H9 (cell line): ENCODE data around the gene ATAD2B. TPM values are rescaled to one million over a fixed set of nuclear protein-coding genes. Genes with fewer than 3 reads are reported as not detected.

Experiments
- DNase-seq: peaks from one replicate; pipeline ENCODE4 v3.0.0-alpha.2; 2017
- H2AFZ ChIP-seq: one replicate; pipeline ENCODE4 v1.6.1; 2013; ENCODE audit warnings: mild to moderate bottlenecking, low read length, control low read depth, moderate library complexity
- H2AK5ac ChIP-seq: 2 replicates; pipeline ENCODE4 v1.6.1; 2013; ENCODE audit warnings: low read length, control low read depth, mixed read lengths; ENCODE audit not compliant: insufficient read length
- H2BK120ac ChIP-seq: one replicate; pipeline ENCODE4 v1.6.1; 2013; ENCODE audit warnings: low read depth, mild to moderate bottlenecking, low read length, control low read depth, inconsistent platforms; ENCODE audit not compliant: poor library complexity, severe bottlenecking
- H2BK12ac ChIP-seq: 2 replicates; pipeline ENCODE4 v1.6.1; 2013; ENCODE audit warnings: low read length, control low read depth, mixed read lengths, low read depth; ENCODE audit not compliant: insufficient read length
- H2BK15ac ChIP-seq: 2 replicates; pipeline ENCODE4 v1.6.1; 2013; ENCODE audit warnings: low read depth, low read length, control low read depth
- H2BK20ac ChIP-seq: one replicate; pipeline ENCODE4 v1.6.1; 2013; ENCODE audit warnings: low read depth, mild to moderate bottlenecking, low read length, control low read depth, inconsistent platforms; ENCODE audit not compliant: poor library complexity, severe bottlenecking
- H2BK5ac ChIP-seq: 2 replicates; pipeline ENCODE4 v1.6.1; 2013; ENCODE audit warnings: low read length, control low read depth, mixed read lengths; ENCODE audit not compliant: insufficient read length
- H3K14ac ChIP-seq: 2 replicates; pipeline ENCODE4 v1.6.1; 2013; ENCODE audit warnings: low read length, control low read depth; ENCODE audit not compliant: insufficient read depth
- H3K18ac ChIP-seq: 2 replicates; pipeline ENCODE4 v1.6.1; 2013; ENCODE audit warnings: low read depth, mild to moderate bottlenecking, mixed read lengths, low read length, control low read depth; ENCODE audit not compliant: insufficient read length
- H3K23ac ChIP-seq: 2 replicates; pipeline ENCODE4 v1.6.1; 2013; ENCODE audit warnings: low read length, control low read depth, mixed read lengths, low read depth; ENCODE audit not compliant: insufficient read length
- H3K23me2 ChIP-seq: 2 replicates; pipeline ENCODE4 v1.6.1; 2013; ENCODE audit warnings: low read depth, mild to moderate bottlenecking, mixed read lengths, low read length, control low read depth; ENCODE audit not compliant: insufficient read length, poor library complexity, severe bottlenecking
- H3K27ac ChIP-seq: 2 replicates; pipeline ENCODE4 v1.5.1; 2013; ENCODE audit warnings: low read length, control low read depth, mixed read lengths, low read depth; ENCODE audit not compliant: insufficient read length
- H3K27me3 ChIP-seq: 2 replicates; pipeline ENCODE4 v1.6.1; 2013; ENCODE audit warnings: low read length, control low read depth, inconsistent platforms; ENCODE audit not compliant: insufficient read depth
- H3K4ac ChIP-seq: 2 replicates; pipeline ENCODE4 v1.6.1; 2013; ENCODE audit warnings: low read depth, mild to moderate bottlenecking, control low read depth, inconsistent platforms, low read length, moderate library complexity
- H3K4me1 ChIP-seq: 2 replicates; pipeline ENCODE4 v1.6.1; 2013; ENCODE audit warnings: low read length, control low read depth, inconsistent platforms; ENCODE audit not compliant: insufficient read depth
- H3K4me2 ChIP-seq: 2 replicates; pipeline ENCODE4 v1.6.1; 2013; ENCODE audit warnings: low read length, control low read depth, mixed read lengths; ENCODE audit not compliant: insufficient read length, insufficient read depth
- H3K56ac ChIP-seq: 2 replicates; pipeline ENCODE4 v1.6.1; 2013; ENCODE audit warnings: low read depth, mild to moderate bottlenecking, mixed read lengths, low read length, control low read depth; ENCODE audit not compliant: insufficient read length
- H3K79me1 ChIP-seq: 2 replicates; pipeline ENCODE4 v1.6.1; 2013; ENCODE audit warnings: low read depth, mild to moderate bottlenecking, moderate library complexity, low read length, control low read depth, inconsistent platforms; ENCODE audit not compliant: insufficient read depth, poor library complexity, severe bottlenecking
- H3K79me2 ChIP-seq: 2 replicates; pipeline ENCODE4 v1.6.1; 2013; ENCODE audit warnings: low read length, control low read depth, inconsistent platforms; ENCODE audit not compliant: insufficient read depth
- H3K9ac ChIP-seq: 2 replicates; pipeline ENCODE4 v1.6.1; 2013; ENCODE audit warnings: low read length, control low read depth, mixed read lengths; ENCODE audit not compliant: insufficient read length; ENCODE audit errors: extremely low read depth
- H3K9me3 ChIP-seq: one replicate; pipeline ENCODE4 v1.6.1; 2013; ENCODE audit warnings: low read depth, low read length, inconsistent platforms; ENCODE audit not compliant: control insufficient read depth
- H3T11ph ChIP-seq: one replicate; pipeline ENCODE4 v1.6.1; 2013; ENCODE audit warnings: mild to moderate bottlenecking, low read length, control low read depth, inconsistent platforms
- H4K20me1 ChIP-seq: one replicate; pipeline ENCODE4 v1.6.1; 2013; ENCODE audit not compliant: control insufficient read depth, insufficient read length, insufficient read depth
- H4K5ac ChIP-seq: 2 replicates; pipeline ENCODE4 v1.6.1; 2013; ENCODE audit warnings: low read depth, mild to moderate bottlenecking, mixed read lengths, low read length, control low read depth; ENCODE audit not compliant: insufficient read length
- H4K8ac ChIP-seq: replicated peaks from 2 replicates; pipeline ENCODE4 v1.6.1; 2013; ENCODE audit warnings: low read length, control low read depth, mixed read lengths, low read depth; ENCODE audit not compliant: insufficient read length
- H4K91ac ChIP-seq: 2 replicates; pipeline ENCODE4 v1.6.1; 2013; ENCODE audit warnings: low read depth, mild to moderate bottlenecking, moderate library complexity, mixed read lengths, low read length, control low read depth; ENCODE audit not compliant: insufficient read length
- H3K27ac Mint-ChIP-seq, 3 experiments: 2 replicates in 2 of 3; 3 replicates in 1 of 3; pipeline ENCODE4 v1.8.0; 2020 to 2021; ENCODE audit warnings: mixed read lengths in 3 of 3, mild to moderate bottlenecking in 1 of 3, moderate library complexity in 1 of 3
- H3K27me3 Mint-ChIP-seq: 2 replicates; pipeline ENCODE4 v1.8.0; 2021; ENCODE audit warnings: low read depth, mild to moderate bottlenecking, moderate library complexity, mixed read lengths
- H3K36me3 Mint-ChIP-seq, 3 experiments: 2 replicates in 2 of 3; 3 replicates in 1 of 3; pipeline ENCODE4 v1.8.0; 2020 to 2021; ENCODE audit warnings: low read depth in 3 of 3, mixed read lengths in 3 of 3; ENCODE audit not compliant: insufficient read depth in 1 of 3
- H3K4me1 Mint-ChIP-seq, 2 experiments: 2 replicates each; pipeline ENCODE4 v1.8.0; 2020; ENCODE audit warnings: mixed read lengths in 2 of 2
- H3K4me3 Mint-ChIP-seq, 2 experiments: 2 replicates in 1 of 2; 3 replicates in 1 of 2; pipeline ENCODE4 v1.8.0; 2020 to 2021; ENCODE audit warnings: mild to moderate bottlenecking in 2 of 2, mixed read lengths in 2 of 2, moderate library complexity in 1 of 2
- H3K9me3 Mint-ChIP-seq, 2 experiments: 2 replicates in 1 of 2; 3 replicates in 1 of 2; pipeline ENCODE4 v1.8.0; 2020; ENCODE audit warnings: mild to moderate bottlenecking in 2 of 2, mixed read lengths in 2 of 2, moderate library complexity in 1 of 2
- total RNA-seq: library from RNA; stranded (reverse); gene quantifications from 2 replicates; pipeline ENCODE4 v1.2.1, GENCODE V29; 2021
- TF ChIP-seq, protein P1 (sequence below): fragments of 200-600 bp; sonication (generic); conservative IDR thresholded peaks from 3 replicates; pipeline ENCODE4 v1.8.0; 2021; ENCODE audit warnings: antibody characterized with exemption, mild to moderate bottlenecking

ATAD2B gene
- total RNA-seq, 1 experiment from 2014 or later = 21.4 TPM

DNA sequence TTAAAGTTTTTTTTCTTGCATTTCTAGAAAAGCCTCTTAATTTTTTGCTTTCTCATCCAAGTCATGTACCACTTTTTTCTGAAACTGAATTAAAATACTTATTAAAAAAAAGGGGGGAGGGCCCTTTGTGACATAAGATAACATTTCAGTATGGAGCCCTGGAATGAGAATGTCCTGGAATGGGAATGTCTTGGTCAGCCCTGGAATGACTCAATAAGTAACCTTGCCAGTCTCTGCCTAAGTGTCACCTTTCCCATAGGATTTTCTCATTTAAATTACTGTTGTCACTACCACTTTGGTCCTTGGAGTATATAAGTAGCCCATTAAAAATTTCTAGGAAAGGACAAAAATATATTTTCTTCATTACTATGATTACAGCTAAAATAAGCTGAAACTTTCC, 18.1 kb upstream of the ATAD2B start:
- Histone ChIP-seq H4K8ac (no peak overlapping the region), H4K91ac (no peak overlapping the region), H3K18ac (no peak overlapping the region), H3K23ac (no peak overlapping the region), H2BK15ac (no peak overlapping the region), H2BK12ac (no peak overlapping the region), H3T11ph (no peak overlapping the region), H2BK20ac (no peak overlapping the region), H3K27ac (no peak overlapping the region), H3K9ac (no peak overlapping the region), H3K4me1 (no peaks in the 10 kb centered on the region), H3K56ac (no peak overlapping the region), H3K4ac (no peak overlapping the region), H3K79me2 (peaks cover 2% of the 10 kb centered on the region; the same call in 1 of the 2 replicates), H3K27me3 (no peaks in the 10 kb centered on the region), H2BK5ac (no peak overlapping the region), H3K23me2 (no peaks in the 10 kb centered on the region), H4K20me1 (no peaks in the 10 kb centered on the region), H4K5ac (no peak overlapping the region), H2BK120ac (no peak overlapping the region), H3K79me1 (no peaks in the 10 kb centered on the region), H3K9me3 (no peaks in the 10 kb centered on the region), H2AFZ (no peak overlapping the region), H2AK5ac (no peak overlapping the region), H3K14ac (no peak overlapping the region), H3K4me2 (no peak overlapping the region)
- H3K27me3 Mint-ChIP-seq = peaks cover 2% of the 10 kb centered on the region; the same call in 1 of the 2 replicates
- no peaks in the 10 kb centered on the region for H3K9me3 Mint-ChIP-seq
- H3K36me3 Mint-ChIP-seq = peaks cover 6 to 19% (median 13%) of the 10 kb centered on the region in 3 experiments; a peak in 6 of 7 replicates
- peak overlapping the region in 1 of 3 experiments; percentile 50; a peak in 1 of 7 replicates for H3K27ac Mint-ChIP-seq
- DNase-seq = no peak
- H3K4me1 Mint-ChIP-seq = peaks cover 24 to 30% of the 10 kb centered on the region in 2 experiments
- TF ChIP-seq, protein P1, sequence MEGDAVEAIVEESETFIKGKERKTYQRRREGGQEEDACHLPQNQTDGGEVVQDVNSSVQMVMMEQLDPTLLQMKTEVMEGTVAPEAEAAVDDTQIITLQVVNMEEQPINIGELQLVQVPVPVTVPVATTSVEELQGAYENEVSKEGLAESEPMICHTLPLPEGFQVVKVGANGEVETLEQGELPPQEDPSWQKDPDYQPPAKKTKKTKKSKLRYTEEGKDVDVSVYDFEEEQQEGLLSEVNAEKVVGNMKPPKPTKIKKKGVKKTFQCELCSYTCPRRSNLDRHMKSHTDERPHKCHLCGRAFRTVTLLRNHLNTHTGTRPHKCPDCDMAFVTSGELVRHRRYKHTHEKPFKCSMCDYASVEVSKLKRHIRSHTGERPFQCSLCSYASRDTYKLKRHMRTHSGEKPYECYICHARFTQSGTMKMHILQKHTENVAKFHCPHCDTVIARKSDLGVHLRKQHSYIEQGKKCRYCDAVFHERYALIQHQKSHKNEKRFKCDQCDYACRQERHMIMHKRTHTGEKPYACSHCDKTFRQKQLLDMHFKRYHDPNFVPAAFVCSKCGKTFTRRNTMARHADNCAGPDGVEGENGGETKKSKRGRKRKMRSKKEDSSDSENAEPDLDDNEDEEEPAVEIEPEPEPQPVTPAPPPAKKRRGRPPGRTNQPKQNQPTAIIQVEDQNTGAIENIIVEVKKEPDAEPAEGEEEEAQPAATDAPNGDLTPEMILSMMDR = no peak
- H3K4me3 Mint-ChIP-seq = no peak overlapping the region
